ENCODE data around the gene CCN2.

The CCN2 gene

DNA sequence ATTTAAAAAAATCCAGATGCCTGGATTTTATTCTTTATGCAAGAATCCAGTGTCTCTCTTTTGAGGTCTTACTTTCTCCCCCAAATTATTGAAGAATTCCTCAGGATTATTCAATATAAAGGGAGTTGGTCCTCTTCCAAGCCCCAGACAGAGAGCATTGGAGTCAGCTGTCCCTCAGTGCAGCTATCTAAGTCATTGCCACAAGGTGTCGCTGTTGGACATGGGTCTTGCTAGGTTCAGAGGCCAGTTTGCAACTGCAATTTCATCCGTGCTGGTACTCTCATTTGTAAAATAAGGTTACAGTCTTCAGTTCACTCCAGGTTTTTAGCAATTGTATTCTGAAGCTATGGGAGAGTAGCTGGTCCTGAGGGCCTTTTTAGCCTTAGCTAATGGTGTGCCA, 27.8 kb downstream of the CCN2 start:
- no peak for DNase-seq (ENCODE audit: low spot score)
- no peaks in the 10 kb centered on the region for H3K9me3 ChIP-seq (ENCODE audit: severe bottlenecking)
- ATAC-seq (ENCODE audit: low read depth), result peak; percentile 73
- no peak overlapping the region for H3K27ac ChIP-seq (ENCODE audit: poor library complexity, severe bottlenecking)
- peaks cover 6% of the 10 kb centered on the region for H3K4me1 ChIP-seq (ENCODE audit: insufficient read depth, poor library complexity, severe bottlenecking)
- H3K4me3 ChIP-seq (ENCODE audit: severe bottlenecking), result no peak overlapping the region
- no peaks in the 10 kb centered on the region for H3K36me3 ChIP-seq (ENCODE audit: low read depth)
- no peaks in the 10 kb centered on the region for H3K27me3 ChIP-seq (ENCODE audit: insufficient read depth, poor library complexity, severe bottlenecking)
- TF ChIP-seq, protein P1, sequence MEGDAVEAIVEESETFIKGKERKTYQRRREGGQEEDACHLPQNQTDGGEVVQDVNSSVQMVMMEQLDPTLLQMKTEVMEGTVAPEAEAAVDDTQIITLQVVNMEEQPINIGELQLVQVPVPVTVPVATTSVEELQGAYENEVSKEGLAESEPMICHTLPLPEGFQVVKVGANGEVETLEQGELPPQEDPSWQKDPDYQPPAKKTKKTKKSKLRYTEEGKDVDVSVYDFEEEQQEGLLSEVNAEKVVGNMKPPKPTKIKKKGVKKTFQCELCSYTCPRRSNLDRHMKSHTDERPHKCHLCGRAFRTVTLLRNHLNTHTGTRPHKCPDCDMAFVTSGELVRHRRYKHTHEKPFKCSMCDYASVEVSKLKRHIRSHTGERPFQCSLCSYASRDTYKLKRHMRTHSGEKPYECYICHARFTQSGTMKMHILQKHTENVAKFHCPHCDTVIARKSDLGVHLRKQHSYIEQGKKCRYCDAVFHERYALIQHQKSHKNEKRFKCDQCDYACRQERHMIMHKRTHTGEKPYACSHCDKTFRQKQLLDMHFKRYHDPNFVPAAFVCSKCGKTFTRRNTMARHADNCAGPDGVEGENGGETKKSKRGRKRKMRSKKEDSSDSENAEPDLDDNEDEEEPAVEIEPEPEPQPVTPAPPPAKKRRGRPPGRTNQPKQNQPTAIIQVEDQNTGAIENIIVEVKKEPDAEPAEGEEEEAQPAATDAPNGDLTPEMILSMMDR (IDR thresholded peaks at IDR 0.05; ENCODE audit: poor library complexity, severe bottlenecking), result peak; percentile 76

DNA sequence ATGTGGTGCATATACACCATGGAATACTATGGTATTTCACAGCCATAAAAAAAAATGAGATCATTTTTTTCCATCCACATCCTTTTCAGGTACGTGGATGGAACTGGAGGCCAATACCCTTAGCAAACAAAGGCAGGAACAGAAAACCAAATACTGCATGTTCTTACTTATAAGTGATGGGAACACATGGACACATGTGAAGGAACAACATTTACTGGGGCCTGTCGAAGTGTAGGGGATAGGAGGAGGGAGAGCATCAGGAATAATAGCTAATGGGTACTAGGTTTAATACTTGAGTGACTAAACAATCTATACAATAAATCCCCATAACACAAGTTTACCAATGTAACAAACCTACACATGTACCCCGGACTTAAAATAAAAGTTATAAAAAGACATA, 30.5 kb downstream of the CCN2 start:
- H3K27me3 ChIP-seq (ENCODE audit: insufficient read depth, poor library complexity, severe bottlenecking), result no peaks in the 10 kb centered on the region
- H3K27ac ChIP-seq (ENCODE audit: poor library complexity, severe bottlenecking), result no peak overlapping the region
- no peaks in the 10 kb centered on the region for H3K4me1 ChIP-seq (ENCODE audit: insufficient read depth, poor library complexity, severe bottlenecking)
- TF ChIP-seq, protein P1 (IDR thresholded peaks at IDR 0.05; ENCODE audit: poor library complexity, severe bottlenecking), result no peak
- no peak overlapping the region for H3K4me3 ChIP-seq (ENCODE audit: severe bottlenecking)
- H3K36me3 ChIP-seq (ENCODE audit: low read depth), result no peaks in the 10 kb centered on the region
- H3K9me3 ChIP-seq (ENCODE audit: severe bottlenecking), result no peaks in the 10 kb centered on the region
- ATAC-seq (ENCODE audit: low read depth) (no peak), DNase-seq (ENCODE audit: low spot score) (no peak)

DNA sequence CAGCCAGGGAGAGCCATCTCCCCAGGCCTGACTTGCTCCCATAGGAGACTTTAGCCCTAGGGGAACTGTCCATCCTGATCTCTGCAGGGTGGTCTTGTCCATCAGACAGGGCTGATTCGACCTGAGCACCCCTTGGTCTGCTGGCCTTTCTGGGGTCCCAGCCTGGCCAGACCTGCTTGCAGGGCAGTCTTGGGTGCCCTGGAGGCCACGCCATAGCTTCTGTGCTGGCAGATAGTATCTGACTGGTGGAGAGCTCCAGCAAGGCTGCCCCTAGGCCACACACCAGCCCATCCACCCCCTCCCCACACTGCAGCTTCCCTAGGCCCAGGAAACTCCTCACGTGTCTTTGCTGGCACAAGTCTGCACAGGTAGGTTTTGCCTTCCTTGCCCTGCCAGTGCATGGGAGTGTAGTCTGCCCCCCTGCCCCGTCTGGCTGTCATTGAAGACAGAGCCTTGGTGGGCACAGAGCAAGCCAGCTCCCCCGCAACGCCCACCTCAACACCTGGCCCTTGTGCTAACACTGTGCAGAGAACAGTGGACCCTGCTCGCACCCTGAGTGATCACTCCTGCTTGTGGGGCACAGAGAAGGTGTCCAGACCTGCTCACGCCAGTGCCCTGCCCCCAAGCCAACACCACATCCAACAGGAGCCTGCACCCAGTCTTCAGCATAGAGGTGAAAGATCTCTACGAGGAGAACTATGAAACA, 32.4 kb downstream of the CCN2 start:
- Histone ChIP-seq H3K9me3 (ENCODE audit: severe bottlenecking) (no peaks in the 10 kb centered on the region), H3K36me3 (ENCODE audit: low read depth) (no peaks in the 10 kb centered on the region), H3K4me3 (ENCODE audit: severe bottlenecking) (no peak overlapping the region), H3K4me1 (ENCODE audit: insufficient read depth, poor library complexity, severe bottlenecking) (no peaks in the 10 kb centered on the region), H3K27me3 (ENCODE audit: insufficient read depth, poor library complexity, severe bottlenecking) (no peaks in the 10 kb centered on the region), H3K27ac (ENCODE audit: poor library complexity, severe bottlenecking) (no peak overlapping the region)
- TF ChIP-seq, protein P1 (IDR thresholded peaks at IDR 0.05; ENCODE audit: poor library complexity, severe bottlenecking), result no peak
- ATAC-seq (ENCODE audit: low read depth) (no peak), DNase-seq (ENCODE audit: low spot score) (no peak)

DNA sequence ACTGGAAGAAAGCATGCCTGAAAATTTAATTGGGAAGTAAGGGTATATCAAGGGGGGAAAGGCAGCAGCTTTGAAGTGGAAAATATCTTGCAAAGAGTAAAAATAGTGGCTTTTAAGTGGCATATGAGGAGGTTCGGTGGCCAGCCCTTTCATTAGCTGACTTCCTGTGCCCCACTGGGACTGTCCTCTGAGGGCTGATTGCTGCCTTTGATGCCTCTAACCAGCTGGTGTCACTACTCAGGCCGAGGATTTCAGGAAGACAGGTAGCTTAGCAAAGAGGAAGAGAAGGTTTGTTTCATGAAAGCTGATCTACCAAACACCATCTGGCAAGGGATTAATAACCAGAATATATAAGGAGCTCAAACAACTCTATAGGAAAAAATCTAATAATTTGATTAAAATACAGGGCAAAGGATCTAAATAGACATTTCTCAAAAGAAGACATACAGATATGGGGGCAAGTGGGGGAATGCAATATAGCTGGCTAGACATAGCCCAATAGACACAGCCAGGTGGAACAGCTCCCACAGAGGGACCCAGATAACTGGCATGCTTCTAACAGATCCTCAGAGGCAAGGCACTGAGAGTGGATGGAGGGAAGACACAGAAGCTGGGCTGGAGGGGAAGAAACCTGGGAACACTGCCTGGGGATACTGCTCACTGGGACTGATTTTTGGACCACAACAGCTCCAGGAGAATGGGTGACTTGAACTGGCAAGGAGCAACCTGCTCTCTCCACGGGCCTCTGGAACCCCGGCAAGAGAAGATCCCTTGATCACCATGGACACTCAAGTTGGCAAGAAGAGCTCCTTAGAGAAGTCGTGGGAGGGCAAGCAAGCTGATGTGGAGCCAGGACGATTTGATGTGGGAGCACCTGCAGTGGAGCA, 33.2 kb downstream of the CCN2 start:
- no peaks in the 10 kb centered on the region for H3K27me3 ChIP-seq (ENCODE audit: insufficient read depth, poor library complexity, severe bottlenecking)
- no peak for DNase-seq (ENCODE audit: low spot score)
- TF ChIP-seq, protein P1 (IDR thresholded peaks at IDR 0.05; ENCODE audit: poor library complexity, severe bottlenecking), result no peak
- no peak overlapping the region for H3K27ac ChIP-seq (ENCODE audit: poor library complexity, severe bottlenecking)
- no peak overlapping the region for H3K4me3 ChIP-seq (ENCODE audit: severe bottlenecking)
- H3K36me3 ChIP-seq (ENCODE audit: low read depth), result no peaks in the 10 kb centered on the region
- ATAC-seq (ENCODE audit: low read depth), result no peak
- no peaks in the 10 kb centered on the region for H3K4me1 ChIP-seq (ENCODE audit: insufficient read depth, poor library complexity, severe bottlenecking)
- no peaks in the 10 kb centered on the region for H3K9me3 ChIP-seq (ENCODE audit: severe bottlenecking)
